Nephron progenitor cell (in vitro differentiated cells): ENCODE data around the gene TMTC2.

Experiments
- DNase-seq: peaks from one replicate; pipeline ENCODE4 v3.0.0; 2021
- H3K27ac Mint-ChIP-seq: 2 replicates; pipeline ENCODE4 v1.8.0; 2021; ENCODE audit warnings: mild to moderate bottlenecking, moderate library complexity, mixed read lengths
- H3K27me3 Mint-ChIP-seq: 2 replicates; pipeline ENCODE4 v1.8.0; 2021; ENCODE audit warnings: mild to moderate bottlenecking, low read depth, mixed read lengths; ENCODE audit not compliant: poor library complexity
- H3K36me3 Mint-ChIP-seq: 2 replicates; pipeline ENCODE4 v1.8.0; 2021; ENCODE audit warnings: low read depth, mixed read lengths
- H3K4me1 Mint-ChIP-seq: 2 replicates; pipeline ENCODE4 v1.8.0; 2021; ENCODE audit warnings: mixed read lengths
- H3K4me3 Mint-ChIP-seq: 2 replicates; pipeline ENCODE4 v1.8.0; 2021; ENCODE audit warnings: mild to moderate bottlenecking, moderate library complexity, mixed read lengths
- H3K9me3 Mint-ChIP-seq: 2 replicates; pipeline ENCODE4 v1.8.0; 2021; ENCODE audit warnings: mild to moderate bottlenecking, moderate library complexity, mixed read lengths
- CTCF ChIP-seq: fragments of 200-600 bp; sonication (generic); IDR thresholded peaks from 2 replicates; pipeline ENCODE4 v1.5.0; 2021; ENCODE audit warnings: antibody characterized with exemption

TMTC2 gene

GRCh38 chr12:82898441-82898840, 211.7 kb downstream of the TMTC2 start:
- H3K4me1 Mint-ChIP-seq, result no peaks in the 10 kb centered on the region
- H3K27me3 Mint-ChIP-seq, result no peaks in the 10 kb centered on the region
- DNase-seq, result no peak
- H3K27ac Mint-ChIP-seq, result no peak overlapping the region
- peaks cover 9% of the 10 kb centered on the region for H3K36me3 Mint-ChIP-seq
- no peaks in the 10 kb centered on the region for H3K9me3 Mint-ChIP-seq
- no peak overlapping the region for H3K4me3 Mint-ChIP-seq
- no peak for TF ChIP-seq CTCF

GRCh38 chr12:82904219-82904790, 217.6 kb downstream of the TMTC2 start:
- no peaks in the 10 kb centered on the region for H3K4me1 Mint-ChIP-seq
- no peaks in the 10 kb centered on the region for H3K9me3 Mint-ChIP-seq
- H3K27ac Mint-ChIP-seq, result no peak overlapping the region
- no peak overlapping the region for H3K4me3 Mint-ChIP-seq
- no peak for TF ChIP-seq CTCF
- no peak for DNase-seq
- H3K36me3 Mint-ChIP-seq, result peaks cover 1% of the 10 kb centered on the region
- H3K27me3 Mint-ChIP-seq, result no peaks in the 10 kb centered on the region

- Mint-ChIP-seq H3K4me3 (no peak overlapping the region), H3K36me3 (no peaks in the 10 kb centered on the region), H3K4me1 (peaks cover 10% of the 10 kb centered on the region), H3K27ac (peak overlapping the region; percentile 61), H3K27me3 (peaks cover 3% of the 10 kb centered on the region), H3K9me3 (no peaks in the 10 kb centered on the region)
- peak; percentile 12 for DNase-seq
- no peak for TF ChIP-seq CTCF
These were observed 223.7 kb downstream of the TMTC2 start for GRCh38 chr12:82910246-82910893.

- no peak for TF ChIP-seq CTCF
- H3K27me3 Mint-ChIP-seq, result peaks cover 3% of the 10 kb centered on the region
- no peaks in the 10 kb centered on the region for H3K9me3 Mint-ChIP-seq
- H3K27ac Mint-ChIP-seq, result no peak overlapping the region
- H3K4me1 Mint-ChIP-seq, result peaks cover 10% of the 10 kb centered on the region
- no peak for DNase-seq
- H3K4me3 Mint-ChIP-seq, result no peak overlapping the region
- H3K36me3 Mint-ChIP-seq, result no peaks in the 10 kb centered on the region
These were observed 225.7 kb downstream of the TMTC2 start for GRCh38 chr12:82912406-82912805.

GRCh38 chr12:82919388-82920054, 232.8 kb downstream of the TMTC2 start:
- Mint-ChIP-seq H3K27ac (no peak overlapping the region), H3K9me3 (no peaks in the 10 kb centered on the region), H3K4me3 (no peak overlapping the region), H3K27me3 (peaks cover 6% of the 10 kb centered on the region), H3K4me1 (no peaks in the 10 kb centered on the region), H3K36me3 (no peaks in the 10 kb centered on the region)
- no peak for DNase-seq
- no peak for TF ChIP-seq CTCF
